ENCODE data around the gene SLA2. TPM values are rescaled to one million over a fixed set of nuclear protein-coding genes. Genes with fewer than 3 reads are reported as not detected.

The SLA2 gene
- polyA plus RNA-seq, 1 of the 3 experiments (the other 2 are of a cell fraction), result not detected

DNA sequence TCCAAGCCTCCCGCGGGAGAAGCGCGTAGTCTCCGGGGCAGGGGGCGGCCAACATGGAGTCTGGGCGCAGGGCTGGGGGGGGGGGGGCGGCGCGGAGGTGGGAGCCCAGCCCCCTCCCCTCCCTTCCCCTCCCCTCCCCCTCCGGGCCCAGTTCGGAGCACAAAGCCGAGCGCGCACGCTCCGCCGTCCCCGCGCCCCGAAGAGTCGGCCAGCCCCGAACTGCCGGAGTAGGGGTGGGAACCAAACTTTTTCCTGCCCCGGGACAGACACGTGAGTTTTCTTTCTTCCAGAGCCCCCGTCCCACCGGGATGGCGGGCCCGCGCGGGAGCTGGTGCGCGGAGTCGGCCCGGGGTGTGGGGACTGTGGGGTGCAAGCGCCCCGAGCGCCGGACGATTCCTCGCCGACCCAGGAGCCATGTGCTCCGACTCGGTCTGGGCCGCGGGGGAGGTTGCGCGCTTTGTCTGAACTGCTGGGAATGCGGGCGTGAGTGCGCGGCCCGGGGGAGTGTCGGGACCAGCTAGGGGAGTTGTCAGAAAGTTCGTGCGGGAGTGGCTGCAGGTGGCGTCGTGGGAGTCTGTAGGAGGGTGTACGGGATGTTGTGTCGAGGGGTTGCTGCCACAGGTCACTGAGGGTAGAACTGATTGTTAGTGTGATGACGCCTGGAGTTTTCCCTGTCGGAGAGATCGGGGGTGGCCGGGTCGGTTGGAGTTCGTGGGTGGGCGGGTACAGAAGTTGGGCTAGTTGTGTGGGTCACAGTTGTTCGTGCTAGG is 71.4 kb downstream of the SLA2 start:
- ChIA-PET CTCF (interaction anchor here (1.1 to 3.6 kb wide), 4 partner anchors 13 to 200 kb away, joined by 3 to 20 read pairs (median 8); partner anchors contain the start of genes DSN1 and RAB5IF), POLR2A (interaction anchor here (1.1 kb wide), 1 partner anchor 31 kb away, joined by 6 read pairs; the partner anchor contains the start of gene RAB5IF)
- Histone ChIP-seq H3K9ac (peak overlapping the region; percentile 84; the same call in 1 of the 2 replicates), H3K9me3 (no peaks in the 10 kb centered on the region), H3K4me3 (ENCODE audit: low read depth in 2 of 2, low read length in 1 of 2) (peak overlapping the region; percentile 65 to 77), H4K20me1 (ENCODE audit: insufficient read depth) (peaks cover 5% of the 10 kb centered on the region; the same call in 1 of the 2 replicates), H2AFZ (ENCODE audit: low read depth) (peak overlapping the region; percentile 88), H3K36me3 (replicated peaks in 1 of 2; ENCODE audit: control insufficient read depth in 1 of 2, insufficient read depth in 2 of 2, low read length in 1 of 2) (peaks cover 0 to 3% of the 10 kb centered on the region in 2 experiments), H3K4me2 (peak overlapping the region; percentile 99), H3K4me1 (ENCODE audit: control insufficient read depth in 1 of 2, insufficient read depth in 2 of 2, low read depth in 1 of 2, low read length in 1 of 2) (peaks cover 14 to 20% of the 10 kb centered on the region in 2 experiments; a peak in 3 of 4 replicates), H3F3A (replicated peaks; ENCODE audit: insufficient read depth) (peaks cover 33% of the 10 kb centered on the region), H3K79me2 (ENCODE audit: insufficient read depth) (peaks cover 48% of the 10 kb centered on the region), H3K27ac (ENCODE audit: low read depth in 2 of 2, low read length in 1 of 2) (peak overlapping the region; percentile 44 to 78), H3K9me2 (no peaks in the 10 kb centered on the region), H3K27me3 (ENCODE audit: insufficient read depth) (no peaks in the 10 kb centered on the region)
- 1% methylated on average over 50 of the region's 69 CpGs for WGBS (ENCODE audit: low lambda C conversion rate)
- TF ChIP-seq TEAD4 (IDR thresholded peaks at IDR 0.05; ENCODE audit: borderline replicate concordance, insufficient read depth), result no peak
- no peak for TF ChIP-seq EP300 (IDR thresholded peaks at IDR 0.05; ENCODE audit: borderline replicate concordance in 1 of 2, low read depth in 1 of 2, low read length in 1 of 2)
- TF ChIP-seq EZH2phosphoT487 (IDR thresholded peaks at IDR 0.05; ENCODE audit: borderline replicate concordance, low read depth), result no peak
- peak; percentile 33; the same call in 1 of the 2 replicates for TF ChIP-seq MXI1 (IDR thresholded peaks at IDR 0.05; ENCODE audit: low read depth, low read length)
- TF ChIP-seq, protein P1, sequence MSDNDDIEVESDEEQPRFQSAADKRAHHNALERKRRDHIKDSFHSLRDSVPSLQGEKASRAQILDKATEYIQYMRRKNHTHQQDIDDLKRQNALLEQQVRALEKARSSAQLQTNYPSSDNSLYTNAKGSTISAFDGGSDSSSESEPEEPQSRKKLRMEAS (IDR thresholded peaks at IDR 0.05; ENCODE audit: low read depth), result peak; percentile 93
- TF ChIP-seq, protein P2, sequence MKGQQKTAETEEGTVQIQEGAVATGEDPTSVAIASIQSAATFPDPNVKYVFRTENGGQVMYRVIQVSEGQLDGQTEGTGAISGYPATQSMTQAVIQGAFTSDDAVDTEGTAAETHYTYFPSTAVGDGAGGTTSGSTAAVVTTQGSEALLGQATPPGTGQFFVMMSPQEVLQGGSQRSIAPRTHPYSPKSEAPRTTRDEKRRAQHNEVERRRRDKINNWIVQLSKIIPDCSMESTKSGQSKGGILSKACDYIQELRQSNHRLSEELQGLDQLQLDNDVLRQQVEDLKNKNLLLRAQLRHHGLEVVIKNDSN (IDR thresholded peaks at IDR 0.05; ENCODE audit: borderline replicate concordance, low read depth), result no peak
- DNase-seq, result peak; percentile 84

DNA sequence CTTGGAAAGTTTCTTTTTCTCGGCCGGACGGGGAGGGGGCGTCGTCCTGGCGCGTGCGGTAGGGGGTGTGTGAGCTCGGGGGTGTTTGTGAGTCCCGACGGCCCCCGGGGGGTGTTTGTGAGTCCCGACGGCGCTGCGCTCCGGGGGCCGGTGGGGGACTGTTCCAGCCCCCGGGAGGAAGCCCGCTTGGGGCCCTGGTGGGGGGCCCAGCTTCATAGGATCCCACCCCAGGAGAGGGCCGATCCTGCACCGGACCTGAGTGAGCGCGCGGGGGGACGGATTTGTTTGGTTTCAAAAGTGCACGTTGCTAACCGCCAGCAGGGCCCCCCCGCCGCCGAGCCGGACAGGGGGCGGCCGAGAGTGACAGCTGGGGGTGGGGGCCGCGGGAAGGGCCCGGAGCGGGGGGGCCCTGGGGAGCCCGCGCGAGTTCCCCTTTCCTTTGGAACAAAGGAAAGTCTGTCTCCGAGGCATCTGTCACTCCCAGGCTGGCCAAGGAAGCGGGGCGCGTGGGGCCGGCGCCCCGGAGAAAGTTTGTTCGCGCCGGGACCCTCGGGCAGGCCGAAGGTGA is 72.1 kb downstream of the SLA2 start:
- POLR2A ChIA-PET, result no interaction called here
- no peaks in the 10 kb centered on the region for H3K9me3 ChIP-seq
- peak overlapping the region; percentile 65 to 77 for H3K4me3 ChIP-seq (ENCODE audit: low read depth in 2 of 2, low read length in 1 of 2)
- H3K4me2 ChIP-seq, result peak overlapping the region; percentile 99
- peaks cover 45% of the 10 kb centered on the region for H3K79me2 ChIP-seq (ENCODE audit: insufficient read depth)
- CTCF ChIA-PET, result interaction anchor here (0.5 to 3.6 kb wide), 6 partner anchors 16 to 200 kb away, joined by 3 to 20 read pairs (median 4); partner anchors contain the start of genes DSN1 and RAB5IF
- H3K36me3 ChIP-seq (replicated peaks in 1 of 2; ENCODE audit: control insufficient read depth in 1 of 2, insufficient read depth in 2 of 2, low read length in 1 of 2), result peaks cover 0 to 3% of the 10 kb centered on the region in 2 experiments
- peak overlapping the region; percentile 79; the same call in 1 of the 2 replicates for H2AFZ ChIP-seq (ENCODE audit: low read depth)
- H3K4me1 ChIP-seq (ENCODE audit: control insufficient read depth in 1 of 2, insufficient read depth in 2 of 2, low read depth in 1 of 2, low read length in 1 of 2), result peaks cover 17 to 20% of the 10 kb centered on the region in 2 experiments; a peak in 3 of 4 replicates
- H3F3A ChIP-seq (replicated peaks; ENCODE audit: insufficient read depth), result peaks cover 40% of the 10 kb centered on the region
- H4K20me1 ChIP-seq (ENCODE audit: insufficient read depth), result peaks cover 5% of the 10 kb centered on the region; the same call in 1 of the 2 replicates
- peak overlapping the region; percentile 84 for H3K9ac ChIP-seq
- H3K9me2 ChIP-seq, result no peaks in the 10 kb centered on the region
- TF ChIP-seq EZH2phosphoT487 (IDR thresholded peaks at IDR 0.05; ENCODE audit: borderline replicate concordance, low read depth) (no peak), MXI1 (IDR thresholded peaks at IDR 0.05; ENCODE audit: low read depth, low read length) (0 out of 2 replicates have a peak, but pooled peaks have one; percentile 12), NRF1 (IDR thresholded peaks at IDR 0.05; ENCODE audit: low read depth, low read length) (no peak), GATA2 (CRISPR knock-in tag; IDR thresholded peaks at IDR 0.05) (no peak), SIN3A (IDR thresholded peaks at IDR 0.05; ENCODE audit: borderline replicate concordance, low read depth, low read length) (peak; percentile 67; the same call in 1 of the 2 replicates)
- TF ChIP-seq, protein P3, sequence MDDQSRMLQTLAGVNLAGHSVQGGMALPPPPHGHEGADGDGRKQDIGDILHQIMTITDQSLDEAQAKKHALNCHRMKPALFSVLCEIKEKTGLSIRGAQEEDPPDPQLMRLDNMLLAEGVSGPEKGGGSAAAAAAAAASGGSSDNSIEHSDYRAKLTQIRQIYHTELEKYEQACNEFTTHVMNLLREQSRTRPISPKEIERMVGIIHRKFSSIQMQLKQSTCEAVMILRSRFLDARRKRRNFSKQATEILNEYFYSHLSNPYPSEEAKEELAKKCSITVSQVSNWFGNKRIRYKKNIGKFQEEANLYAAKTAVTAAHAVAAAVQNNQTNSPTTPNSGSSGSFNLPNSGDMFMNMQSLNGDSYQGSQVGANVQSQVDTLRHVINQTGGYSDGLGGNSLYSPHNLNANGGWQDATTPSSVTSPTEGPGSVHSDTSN (IDR thresholded peaks at IDR 0.05), result peak; percentile 20; the same call in 1 of the 2 replicates
- TF ChIP-seq, protein P4, sequence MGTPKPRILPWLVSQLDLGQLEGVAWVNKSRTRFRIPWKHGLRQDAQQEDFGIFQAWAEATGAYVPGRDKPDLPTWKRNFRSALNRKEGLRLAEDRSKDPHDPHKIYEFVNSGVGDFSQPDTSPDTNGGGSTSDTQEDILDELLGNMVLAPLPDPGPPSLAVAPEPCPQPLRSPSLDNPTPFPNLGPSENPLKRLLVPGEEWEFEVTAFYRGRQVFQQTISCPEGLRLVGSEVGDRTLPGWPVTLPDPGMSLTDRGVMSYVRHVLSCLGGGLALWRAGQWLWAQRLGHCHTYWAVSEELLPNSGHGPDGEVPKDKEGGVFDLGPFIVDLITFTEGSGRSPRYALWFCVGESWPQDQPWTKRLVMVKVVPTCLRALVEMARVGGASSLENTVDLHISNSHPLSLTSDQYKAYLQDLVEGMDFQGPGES (IDR thresholded peaks at IDR 0.05; ENCODE audit: low read depth, low read length), result no peak
- no peaks in the 10 kb centered on the region for H3K27me3 ChIP-seq (ENCODE audit: insufficient read depth)
- WGBS (ENCODE audit: low lambda C conversion rate), result 1% methylated on average over 18 of the region's 53 CpGs
- peak; percentile 73 for DNase-seq
- H3K27ac ChIP-seq (ENCODE audit: low read depth in 2 of 2, low read length in 1 of 2), result peak overlapping the region; percentile 27 to 53; a peak in 2 of 4 replicates
